Measurements from ENCODE around the gene CARHSP1. TPM values are rescaled to one million over a fixed set of nuclear protein-coding genes. Genes with fewer than 3 reads are reported as not detected.
A peak's percentile ranks its signal among the peaks of the same experiment; 100 is the strongest.

Gene CARHSP1
- total and polyA plus RNA-seq, 9 of the 15 experiments (the other 6 are each of a cell fraction or from before 2014, with no cell fraction given), result 5.8 to 114 (median 41.1) TPM

GRCh38 chr16:8868416-8869211 lies at the start of gene CARHSP1 (continued):
- TF ChIP-seq ZNF41 (CRISPR knock-in tag; conservative IDR thresholded peaks at IDR 0.05), result no peak
- TF ChIP-seq, protein P1, sequence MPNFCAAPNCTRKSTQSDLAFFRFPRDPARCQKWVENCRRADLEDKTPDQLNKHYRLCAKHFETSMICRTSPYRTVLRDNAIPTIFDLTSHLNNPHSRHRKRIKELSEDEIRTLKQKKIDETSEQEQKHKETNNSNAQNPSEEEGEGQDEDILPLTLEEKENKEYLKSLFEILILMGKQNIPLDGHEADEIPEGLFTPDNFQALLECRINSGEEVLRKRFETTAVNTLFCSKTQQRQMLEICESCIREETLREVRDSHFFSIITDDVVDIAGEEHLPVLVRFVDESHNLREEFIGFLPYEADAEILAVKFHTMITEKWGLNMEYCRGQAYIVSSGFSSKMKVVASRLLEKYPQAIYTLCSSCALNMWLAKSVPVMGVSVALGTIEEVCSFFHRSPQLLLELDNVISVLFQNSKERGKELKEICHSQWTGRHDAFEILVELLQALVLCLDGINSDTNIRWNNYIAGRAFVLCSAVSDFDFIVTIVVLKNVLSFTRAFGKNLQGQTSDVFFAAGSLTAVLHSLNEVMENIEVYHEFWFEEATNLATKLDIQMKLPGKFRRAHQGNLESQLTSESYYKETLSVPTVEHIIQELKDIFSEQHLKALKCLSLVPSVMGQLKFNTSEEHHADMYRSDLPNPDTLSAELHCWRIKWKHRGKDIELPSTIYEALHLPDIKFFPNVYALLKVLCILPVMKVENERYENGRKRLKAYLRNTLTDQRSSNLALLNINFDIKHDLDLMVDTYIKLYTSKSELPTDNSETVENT (CRISPR knock-in tag; IDR thresholded peaks at IDR 0.05), result no peak
- no peak for TF ChIP-seq CBX8 (IDR thresholded peaks at IDR 0.05; ENCODE audit: borderline replicate concordance, extremely low read depth, low read depth, low read length, poor library complexity, severe bottlenecking)
- no peak for TF ChIP-seq FOXP1 (CRISPR knock-in tag; IDR thresholded peaks at IDR 0.05)
- TF ChIP-seq, protein P2, sequence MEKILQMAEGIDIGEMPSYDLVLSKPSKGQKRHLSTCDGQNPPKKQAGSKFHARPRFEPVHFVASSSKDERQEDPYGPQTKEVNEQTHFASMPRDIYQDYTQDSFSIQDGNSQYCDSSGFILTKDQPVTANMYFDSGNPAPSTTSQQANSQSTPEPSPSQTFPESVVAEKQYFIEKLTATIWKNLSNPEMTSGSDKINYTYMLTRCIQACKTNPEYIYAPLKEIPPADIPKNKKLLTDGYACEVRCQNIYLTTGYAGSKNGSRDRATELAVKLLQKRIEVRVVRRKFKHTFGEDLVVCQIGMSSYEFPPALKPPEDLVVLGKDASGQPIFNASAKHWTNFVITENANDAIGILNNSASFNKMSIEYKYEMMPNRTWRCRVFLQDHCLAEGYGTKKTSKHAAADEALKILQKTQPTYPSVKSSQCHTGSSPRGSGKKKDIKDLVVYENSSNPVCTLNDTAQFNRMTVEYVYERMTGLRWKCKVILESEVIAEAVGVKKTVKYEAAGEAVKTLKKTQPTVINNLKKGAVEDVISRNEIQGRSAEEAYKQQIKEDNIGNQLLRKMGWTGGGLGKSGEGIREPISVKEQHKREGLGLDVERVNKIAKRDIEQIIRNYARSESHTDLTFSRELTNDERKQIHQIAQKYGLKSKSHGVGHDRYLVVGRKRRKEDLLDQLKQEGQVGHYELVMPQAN (IDR thresholded peaks at IDR 0.05; ENCODE audit: borderline replicate concordance), result peak; percentile 88; the same call in 1 of the 2 replicates
- TF ChIP-seq, protein P3, sequence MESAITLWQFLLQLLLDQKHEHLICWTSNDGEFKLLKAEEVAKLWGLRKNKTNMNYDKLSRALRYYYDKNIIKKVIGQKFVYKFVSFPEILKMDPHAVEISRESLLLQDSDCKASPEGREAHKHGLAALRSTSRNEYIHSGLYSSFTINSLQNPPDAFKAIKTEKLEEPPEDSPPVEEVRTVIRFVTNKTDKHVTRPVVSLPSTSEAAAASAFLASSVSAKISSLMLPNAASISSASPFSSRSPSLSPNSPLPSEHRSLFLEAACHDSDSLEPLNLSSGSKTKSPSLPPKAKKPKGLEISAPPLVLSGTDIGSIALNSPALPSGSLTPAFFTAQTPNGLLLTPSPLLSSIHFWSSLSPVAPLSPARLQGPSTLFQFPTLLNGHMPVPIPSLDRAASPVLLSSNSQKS (CRISPR knock-in tag; IDR thresholded peaks at IDR 0.05), result no peak
- TF ChIP-seq, protein P4, sequence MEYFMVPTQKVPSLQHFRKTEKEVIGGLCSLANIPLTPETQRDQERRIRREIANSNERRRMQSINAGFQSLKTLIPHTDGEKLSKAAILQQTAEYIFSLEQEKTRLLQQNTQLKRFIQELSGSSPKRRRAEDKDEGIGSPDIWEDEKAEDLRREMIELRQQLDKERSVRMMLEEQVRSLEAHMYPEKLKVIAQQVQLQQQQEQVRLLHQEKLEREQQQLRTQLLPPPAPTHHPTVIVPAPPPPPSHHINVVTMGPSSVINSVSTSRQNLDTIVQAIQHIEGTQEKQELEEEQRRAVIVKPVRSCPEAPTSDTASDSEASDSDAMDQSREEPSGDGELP (CRISPR knock-in tag; IDR thresholded peaks at IDR 0.05; ENCODE audit: borderline replicate concordance), result peak; percentile 91
- TF ChIP-seq NUFIP1 (IDR thresholded peaks at IDR 0.05; ENCODE audit: partially characterized antibody), result no peak
- no peak for TF ChIP-seq E2F4 (CRISPR knock-in tag; IDR thresholded peaks at IDR 0.05; ENCODE audit: low read depth)
- no peak for TF ChIP-seq ELK1 (CRISPR knock-in tag; IDR thresholded peaks at IDR 0.05)
- no peak for TF ChIP-seq ZNF121 (CRISPR knock-in tag; conservative IDR thresholded peaks at IDR 0.05)
- no peak for TF ChIP-seq ARID3A (IDR thresholded peaks at IDR 0.05; ENCODE audit: borderline replicate concordance, low read depth, low read length)

Data from K562 (cell line).